Stimulated activated CD4-positive, alpha-beta T cell treated with anti-CD3 and anti-CD28 coated beads, Interleukin-1b, Interleukin-23, amount 100 ng/mL, for 1 hour (primary cell): ENCODE results near the gene HTN3.
"Not testable (repeated sequence)": the region's sequence is repeated elsewhere in the genome, so short reads cannot be mapped to it uniquely, and the experiment has no call there.

Experiments used
- DNase-seq, 2 donors: peaks; one replicate each; pipeline ENCODE4 v3.0.0-alpha.2; 2020; ENCODE audit warnings: low read depth in 2 of 2

Gene HTN3

DNA sequence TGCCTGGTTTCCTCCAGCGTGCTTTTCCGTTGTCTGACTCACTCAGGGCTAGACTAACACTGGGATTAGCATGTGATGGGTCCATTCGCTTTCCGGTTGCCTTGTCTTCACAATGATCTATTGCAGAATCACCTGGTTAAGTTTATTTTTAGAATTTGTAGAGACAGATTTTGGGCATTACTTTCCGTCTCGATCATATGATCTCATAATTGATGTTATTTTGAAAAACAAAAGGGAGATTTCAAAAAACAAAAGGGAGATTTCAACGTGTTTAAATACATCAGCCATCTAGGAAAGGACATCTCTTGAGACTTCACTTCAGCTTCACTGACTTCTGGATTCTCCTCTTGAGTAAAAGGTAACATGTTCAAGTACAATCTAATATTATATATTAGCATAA is at the start of gene HTN3:
Gene HTN3 (plus strand): TSS at position 301 of the 400 bp plus-strand sequence. CDS start 2,282 bp downstream, outside the sequence.
- not testable (repeated sequence) for DNase-seq

- DNase-seq: no peak
Measured at GRCh38 chr4:69984030-69984443, 44.2 kb upstream of the HTN3 start.

- no peak for DNase-seq
Measured at GRCh38 chr4:69986663-69987062, 41.6 kb upstream of the HTN3 start.

DNA sequence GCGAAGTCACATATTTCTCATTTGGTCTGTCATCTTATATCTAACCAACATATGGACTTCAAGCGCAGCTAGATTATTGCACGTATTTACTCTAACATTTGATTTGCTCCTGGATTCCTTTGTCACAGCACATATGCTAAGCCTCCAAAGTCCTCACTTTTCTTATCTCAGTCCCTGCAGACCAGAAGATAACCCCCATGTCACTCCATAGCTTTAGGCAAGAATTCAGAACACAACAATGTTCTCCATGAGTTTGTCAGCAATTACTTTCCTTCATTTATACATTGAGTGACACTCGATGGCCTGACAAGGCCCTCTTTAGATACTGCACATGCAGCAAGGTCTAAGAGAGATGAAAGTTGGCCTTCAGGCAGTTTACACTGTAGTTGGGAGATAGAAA is 37.2 kb upstream of the HTN3 start:
- no peak for DNase-seq

GRCh38 chr4:69994782-69995181 is 33.5 kb upstream of the HTN3 start:
- no peak for DNase-seq

GRCh38 chr4:69995526-69996016 is 32.7 kb upstream of the HTN3 start, which contains the start of gene STATH:
Gene STATH, plus strand, starts transcription at chr4:69995966. Its CDS starts 2,472 bp downstream, at chr4:69998438.
- DNase-seq: no peak

DNA sequence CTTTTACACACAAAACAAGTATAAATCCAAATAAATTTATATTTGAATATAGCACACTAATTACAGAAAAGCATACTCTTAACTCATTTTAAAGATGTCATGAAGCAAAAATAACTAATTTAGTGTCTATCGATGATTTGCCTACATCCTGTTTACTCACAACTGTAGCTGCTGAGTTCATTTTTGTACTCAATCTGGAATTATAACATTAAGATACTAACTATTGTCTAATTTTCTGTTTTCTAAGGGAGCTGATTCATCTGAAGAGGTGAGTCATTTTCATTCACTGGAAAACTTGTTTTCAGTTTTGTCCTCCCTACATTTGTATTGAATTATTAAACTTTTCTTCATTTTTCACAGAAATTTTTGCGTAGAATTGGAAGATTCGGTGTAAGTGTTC is 28.8 kb upstream of the HTN3 start:
- DNase-seq: no peak

DNA sequence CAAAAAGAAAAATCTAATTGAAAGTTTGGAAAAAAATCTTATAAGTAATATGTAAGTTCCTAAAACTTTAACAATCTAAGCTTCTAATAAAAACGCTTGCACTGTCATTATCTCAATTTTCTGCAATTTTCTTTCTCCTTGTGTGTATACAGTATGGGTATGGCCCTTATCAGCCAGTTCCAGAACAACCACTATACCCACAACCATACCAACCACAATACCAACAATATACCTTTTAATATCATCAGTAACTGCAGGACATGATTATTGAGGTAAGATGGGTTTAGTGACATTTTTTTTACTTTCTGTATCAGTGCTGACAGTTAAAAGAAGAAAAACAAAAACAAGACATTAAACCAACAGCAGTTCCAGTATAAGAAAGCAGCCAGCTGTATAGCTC is 27.5 kb upstream of the HTN3 start:
- no peak for DNase-seq

DNA sequence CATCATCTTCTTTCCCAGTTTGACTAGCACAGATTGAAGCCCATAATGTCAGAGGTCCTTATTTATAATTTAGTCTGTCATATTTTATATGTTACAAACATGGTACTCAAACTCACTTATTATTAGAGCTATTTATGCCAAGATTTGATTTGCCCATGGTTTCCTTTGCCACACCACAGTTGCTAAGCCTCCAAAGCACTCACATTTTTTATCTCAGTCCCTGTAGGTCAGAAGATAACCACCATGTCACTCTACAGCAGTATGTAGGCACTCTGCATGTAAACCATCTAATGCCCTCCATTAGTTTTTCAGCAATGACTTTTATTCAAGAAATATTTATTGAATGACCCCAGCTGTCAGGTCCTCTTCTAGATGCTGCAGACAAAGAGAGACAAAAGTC is 25.8 kb upstream of the HTN3 start:
- DNase-seq: no peak

- no peak for DNase-seq
Measured at GRCh38 chr4:70008771-70009170, 19.5 kb upstream of the HTN3 start.

GRCh38 chr4:70019006-70019405 is 9.3 kb upstream of the HTN3 start:
- not testable (repeated sequence) for DNase-seq

DNA sequence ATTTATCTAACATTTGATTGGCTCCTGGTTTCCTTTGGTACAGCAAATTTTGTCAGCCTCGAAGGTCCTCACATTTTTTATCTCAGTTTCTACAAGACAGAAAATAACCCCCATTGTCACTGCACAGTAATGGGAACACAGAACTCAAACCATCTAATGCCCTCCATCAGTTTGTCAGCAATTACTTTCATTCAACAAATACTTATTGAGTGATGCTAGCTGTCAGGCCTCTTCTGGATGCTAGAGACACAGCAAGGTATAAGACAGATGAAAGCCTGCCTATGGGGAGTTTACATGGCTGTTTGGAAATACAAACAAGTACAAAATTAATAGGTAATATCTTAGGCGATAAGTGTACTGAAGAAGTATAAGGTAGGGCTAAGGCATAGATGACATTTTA is 5.0 kb upstream of the HTN3 start:
- no peak for DNase-seq

DNA sequence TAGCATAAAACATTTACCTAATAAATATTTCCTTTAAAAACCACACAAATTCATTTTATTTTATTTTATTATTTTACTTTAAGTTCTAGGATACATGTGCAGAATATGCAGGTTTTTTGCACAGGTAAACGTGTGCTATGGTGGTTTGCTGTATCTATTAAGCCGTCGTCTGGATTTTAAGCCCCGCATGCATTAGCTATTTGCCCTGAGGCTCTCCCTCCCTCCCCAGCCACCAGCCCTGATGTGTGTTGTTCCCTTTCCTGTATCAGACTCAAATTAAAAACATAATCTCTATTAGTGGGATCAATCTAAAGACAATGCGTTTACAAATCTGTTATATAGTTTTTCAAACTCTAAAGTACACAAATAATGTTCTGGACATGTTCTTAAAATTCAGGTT is 1.2 kb upstream of the HTN3 start:
- DNase-seq: no peak

DNA sequence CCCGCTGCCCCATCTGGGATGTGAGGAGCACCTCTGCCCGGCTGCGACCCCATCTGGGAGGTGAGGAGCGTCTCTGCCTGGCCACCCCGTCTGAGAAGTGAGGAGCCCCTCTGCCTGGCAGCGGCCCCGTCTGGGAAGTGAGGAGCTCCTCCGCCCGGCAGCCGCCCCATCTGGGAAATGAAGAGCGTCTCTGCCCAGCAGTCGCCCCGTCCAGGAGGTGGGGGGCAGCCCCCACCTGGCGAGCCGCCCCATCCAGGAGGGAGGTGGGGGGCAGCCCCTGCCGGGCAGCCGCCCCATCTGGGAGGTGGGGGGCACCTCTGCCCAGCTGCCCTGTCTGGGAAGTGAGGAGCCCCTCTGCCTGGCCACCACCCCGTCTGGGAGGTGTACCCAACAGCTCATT is 9.3 kb downstream of the HTN3 start:
- DNase-seq: not testable (repeated sequence)

GRCh38 chr4:70039928-70040327 is 11.7 kb downstream of the HTN3 start:
- not testable (repeated sequence) for DNase-seq

DNA sequence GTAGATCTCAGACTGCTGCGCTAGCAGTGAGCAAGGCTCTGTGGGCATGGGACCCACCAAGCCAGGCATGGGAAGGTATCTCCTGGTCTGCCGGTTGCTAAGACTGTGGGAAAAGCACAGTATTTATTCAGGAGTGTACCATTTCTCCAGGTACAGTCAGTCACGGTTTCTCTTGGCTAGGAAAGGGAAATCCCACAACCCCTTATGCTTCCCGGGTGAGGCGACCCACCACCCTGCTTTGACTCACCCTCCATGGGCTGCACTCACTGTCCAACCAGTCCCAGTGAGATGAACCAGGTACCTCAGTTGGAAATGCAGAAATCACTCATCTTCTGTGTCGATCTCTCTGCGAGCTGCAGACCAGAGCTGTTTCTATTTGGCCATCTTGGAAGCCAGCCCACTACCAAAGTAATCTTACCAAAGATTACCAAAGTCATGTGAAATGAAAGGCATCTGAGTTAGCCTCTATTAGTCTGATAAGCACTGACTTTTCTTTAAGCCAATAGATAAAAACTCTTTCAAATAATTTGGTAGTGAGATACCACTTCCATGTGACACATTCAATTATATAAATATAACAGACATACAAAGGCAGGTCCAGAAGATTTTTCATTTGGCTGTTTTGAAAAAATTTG is 13.5 kb downstream of the HTN3 start:
- no peak for DNase-seq

DNA sequence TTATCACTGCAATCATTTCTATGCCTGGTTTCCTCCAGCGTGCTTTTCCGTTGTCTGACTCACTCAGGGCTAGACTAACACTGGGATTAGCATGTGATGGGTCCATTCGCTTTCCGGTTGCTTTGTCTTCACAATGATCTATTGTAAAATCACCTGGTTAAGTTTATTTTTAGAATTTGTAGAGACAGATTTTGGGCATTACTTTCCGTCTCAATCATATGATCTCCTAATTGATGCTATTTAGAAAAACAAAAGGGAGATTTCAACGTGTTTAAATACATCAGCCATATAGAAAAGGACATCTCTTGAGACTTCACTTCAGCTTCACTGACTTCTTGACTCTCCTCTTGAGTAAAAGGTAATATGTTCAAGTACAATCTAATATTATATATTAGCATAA is 21.9 kb downstream of the HTN3 start, which contains the start of gene HTN1:
Gene HTN1 (plus strand): TSS at position 301 of the 400 bp plus-strand sequence. CDS start 2,639 bp downstream, outside the sequence.
- DNase-seq: not testable (repeated sequence)

DNA sequence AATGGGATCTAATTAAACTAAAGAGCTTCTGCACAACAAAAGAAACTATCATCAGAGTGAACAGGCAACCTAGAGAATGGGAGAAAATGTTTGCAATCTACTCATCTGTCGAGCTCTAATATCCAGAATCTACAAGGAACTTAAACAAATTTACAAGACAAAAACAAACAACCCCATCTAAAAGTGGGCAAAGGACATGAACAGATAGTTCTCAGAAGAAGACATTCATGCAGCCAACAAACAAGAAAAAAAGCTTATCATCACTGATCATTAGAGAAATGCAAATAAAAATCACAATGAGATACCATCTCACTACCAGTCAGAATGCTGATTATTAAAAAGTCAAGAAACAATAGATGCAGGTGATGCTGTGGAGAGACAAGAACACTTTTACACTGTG is 28.3 kb downstream of the HTN3 start:
- not testable (repeated sequence) for DNase-seq

DNA sequence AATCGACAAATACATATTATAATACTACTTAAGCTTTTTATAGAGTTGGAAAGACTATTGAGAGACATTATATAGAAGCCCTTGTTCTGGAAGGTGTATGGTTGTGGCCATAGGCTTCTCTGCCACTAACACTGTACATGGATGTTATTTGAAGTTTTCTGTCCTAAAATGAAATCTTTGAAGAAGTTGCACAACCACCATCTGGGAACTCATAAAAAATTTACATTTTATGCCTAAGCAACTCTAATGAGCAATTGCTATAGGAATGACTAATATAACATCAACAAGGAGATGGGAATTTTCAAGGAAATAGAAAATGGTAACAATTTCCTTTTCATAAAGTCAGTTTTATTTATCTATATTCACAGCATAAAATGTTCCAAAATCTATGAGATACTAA is 29.4 kb downstream of the HTN3 start:
- DNase-seq: no peak

- DNase-seq: no peak
Measured at GRCh38 chr4:70059149-70059548, 30.9 kb downstream of the HTN3 start.

DNA sequence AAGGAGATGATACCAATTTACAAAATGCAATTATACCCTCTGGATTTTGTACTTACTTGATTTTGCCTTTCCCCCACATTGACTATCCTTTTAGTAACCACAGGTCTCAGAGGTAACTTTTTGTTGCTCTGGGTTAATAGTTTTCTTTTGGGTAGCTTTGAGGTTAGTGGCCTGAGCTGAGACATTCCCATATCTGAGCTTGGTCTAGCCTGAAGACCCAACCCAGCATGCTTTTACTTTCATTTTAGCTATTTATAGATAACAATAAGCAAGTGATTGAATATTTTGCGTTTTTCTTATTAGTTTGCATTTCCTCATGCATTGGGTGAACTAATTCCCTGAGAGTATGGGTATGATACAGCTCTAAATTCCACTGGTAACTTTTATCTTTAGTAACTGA is 33.7 kb downstream of the HTN3 start:
- no peak for DNase-seq

DNA sequence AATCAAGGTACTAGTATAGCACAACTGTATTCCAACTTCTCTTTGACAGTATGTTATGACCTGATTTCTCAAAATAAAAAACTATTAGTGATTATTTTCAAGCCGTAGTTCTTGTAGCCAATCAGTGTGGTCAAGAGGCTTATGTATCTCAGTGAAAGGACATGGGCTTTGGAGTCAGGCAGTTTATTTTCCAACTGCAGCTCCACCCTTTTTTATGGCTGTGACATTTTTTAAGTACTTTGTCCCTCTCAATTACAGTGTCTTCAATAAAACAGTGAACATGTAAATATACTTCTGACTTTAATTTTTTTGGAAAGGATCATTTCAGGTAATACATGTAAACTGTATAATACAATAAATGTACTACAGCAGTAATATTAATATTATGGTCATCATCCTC is 51.9 kb downstream of the HTN3 start:
- no peak for DNase-seq
